CMK (cell line): ENCODE measurements around the gene HMGN4.
"Not testable (repeated sequence)": the region's sequence is repeated elsewhere in the genome, so short reads cannot be mapped to it uniquely, and the experiment has no call there.

ENCODE experiments used
- DNase-seq: peaks from one replicate; pipeline ENCODE4 v3.0.0-alpha.2; 2010; ENCODE audit warnings: low read depth

The HMGN4 gene

DNA sequence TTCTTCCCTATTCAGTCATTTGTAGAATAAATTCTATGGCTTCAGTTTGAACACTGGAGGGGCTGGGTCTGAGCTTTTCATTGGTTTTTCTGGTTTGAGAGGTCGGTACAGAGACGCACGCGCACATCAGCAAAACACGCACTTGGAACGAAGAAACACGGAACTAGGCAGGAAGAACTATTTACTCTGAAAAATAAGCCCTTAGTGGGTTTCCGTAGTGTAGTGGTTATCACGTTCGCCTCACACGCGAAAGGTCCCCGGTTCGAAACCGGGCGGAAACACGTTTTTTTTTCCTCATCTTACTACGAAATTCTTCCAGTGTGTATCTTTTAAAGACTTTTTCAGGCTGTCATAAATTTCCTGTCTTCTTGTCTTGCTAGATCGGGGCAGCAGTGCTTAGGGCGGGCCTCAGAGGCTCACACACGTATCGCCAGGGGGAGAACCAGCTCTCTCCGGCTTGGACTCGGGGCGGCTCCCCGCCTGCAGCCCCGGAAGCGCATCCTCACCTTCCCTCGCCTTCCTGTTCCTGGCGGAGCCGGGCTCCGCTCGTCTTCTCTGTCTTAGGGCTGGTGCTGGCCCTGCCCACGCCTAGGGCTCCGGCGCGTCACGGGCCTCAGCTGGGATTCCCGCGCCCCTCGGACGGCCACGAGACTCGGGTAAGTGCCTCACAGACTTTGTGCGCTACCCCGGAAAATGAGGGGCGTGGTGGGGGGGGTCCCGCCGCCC, at the start of gene HMGN4:
Gene HMGN4, plus strand, starts transcription at position 521 of the 726 bp plus-strand sequence. CDS start 6,841 bp downstream, outside the sequence.
- DNase-seq, result peak; percentile 79

DNA sequence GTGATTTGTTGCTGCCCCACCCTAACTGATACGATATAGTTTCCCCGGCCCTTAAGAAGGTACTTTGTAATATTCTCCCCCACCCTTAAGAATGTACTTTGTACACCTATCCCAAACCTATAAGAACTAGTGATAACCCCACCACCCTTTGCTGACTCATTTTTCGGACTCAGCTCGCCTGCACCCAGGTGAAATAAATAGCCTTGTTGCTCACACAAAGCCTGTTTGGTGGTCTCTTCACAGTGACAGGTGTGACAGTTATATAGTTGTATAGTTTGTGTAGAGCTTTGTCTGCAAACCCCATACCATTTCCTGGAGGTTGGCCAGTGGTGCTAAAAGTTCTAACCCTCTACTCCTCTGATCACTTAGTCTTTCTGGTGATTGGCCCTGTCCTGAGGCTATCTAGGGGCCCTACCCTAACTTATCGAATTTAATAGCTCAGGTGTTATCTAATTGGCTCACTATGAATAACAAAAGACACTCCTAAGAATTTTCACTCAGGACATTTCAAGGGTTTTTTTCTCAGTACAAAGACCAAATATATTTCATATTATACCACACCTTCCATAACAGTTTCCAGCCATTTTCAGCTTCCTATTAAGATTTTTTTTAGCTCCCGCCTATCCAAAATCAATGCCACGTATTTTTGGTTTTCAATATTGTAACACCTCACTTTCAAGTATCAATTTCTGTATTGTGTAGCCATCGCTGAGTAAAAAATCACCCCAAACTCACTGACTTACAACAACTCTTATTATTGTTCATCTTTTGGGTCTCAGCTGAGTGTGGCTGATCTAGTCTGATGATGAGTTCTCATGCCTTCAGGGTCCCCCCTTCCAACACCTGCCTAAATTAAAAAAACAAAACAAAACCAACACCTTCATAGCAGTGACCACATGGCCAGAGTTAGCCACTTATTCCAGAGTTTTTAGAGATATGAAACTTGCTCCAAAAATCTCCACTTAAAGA, 47.9 kb upstream of the HMGN4 start:
- DNase-seq, result no peak

GRCh38 chr6:26491604-26492003, 46.6 kb upstream of the HMGN4 start:
- no peak for DNase-seq

- DNase-seq, result no peak
Observed at GRCh38 chr6:26493258-26493657, 44.9 kb upstream of the HMGN4 start.

DNA sequence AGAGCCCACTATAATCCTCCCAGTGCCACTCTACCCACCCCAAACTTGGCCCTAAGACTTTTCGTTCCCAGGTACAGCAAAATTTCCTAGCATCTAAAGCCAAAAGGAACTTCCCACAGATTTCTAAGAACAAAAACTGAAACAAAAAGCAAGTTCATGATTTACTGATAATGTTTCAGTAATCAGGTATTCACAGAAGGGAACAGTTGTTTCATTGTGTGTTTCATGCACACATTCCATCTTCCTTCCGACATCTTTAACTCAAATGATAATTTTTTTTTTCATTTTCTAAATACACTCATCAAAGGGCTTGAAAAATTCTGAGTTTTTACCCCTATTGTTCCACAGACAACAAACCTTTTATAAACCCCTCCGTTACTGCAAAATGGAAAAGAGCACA, 44.0 kb upstream of the HMGN4 start:
- DNase-seq, result no peak

- DNase-seq, result no peak
Observed at GRCh38 chr6:26495281-26495680, 42.9 kb upstream of the HMGN4 start.

DNA sequence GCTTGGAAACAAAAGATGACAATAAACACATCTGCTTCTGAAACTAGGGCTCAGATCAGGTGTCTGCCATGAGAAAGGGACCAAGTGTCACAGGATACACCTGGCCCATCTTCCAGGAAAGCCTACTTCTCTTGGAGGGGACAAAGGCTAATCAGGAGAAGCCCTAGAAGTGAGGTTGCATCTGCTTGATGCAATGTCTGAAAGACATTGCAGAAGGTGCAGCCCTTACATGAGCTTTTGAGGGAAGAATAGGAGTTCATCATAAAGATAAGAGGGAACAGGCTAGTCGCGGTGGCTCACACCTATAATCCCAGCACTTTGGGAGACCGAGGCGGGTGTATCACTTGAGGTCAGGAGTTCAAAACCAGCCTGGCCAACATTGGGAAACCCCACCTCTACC, 40.6 kb upstream of the HMGN4 start:
- DNase-seq, result no peak

DNA sequence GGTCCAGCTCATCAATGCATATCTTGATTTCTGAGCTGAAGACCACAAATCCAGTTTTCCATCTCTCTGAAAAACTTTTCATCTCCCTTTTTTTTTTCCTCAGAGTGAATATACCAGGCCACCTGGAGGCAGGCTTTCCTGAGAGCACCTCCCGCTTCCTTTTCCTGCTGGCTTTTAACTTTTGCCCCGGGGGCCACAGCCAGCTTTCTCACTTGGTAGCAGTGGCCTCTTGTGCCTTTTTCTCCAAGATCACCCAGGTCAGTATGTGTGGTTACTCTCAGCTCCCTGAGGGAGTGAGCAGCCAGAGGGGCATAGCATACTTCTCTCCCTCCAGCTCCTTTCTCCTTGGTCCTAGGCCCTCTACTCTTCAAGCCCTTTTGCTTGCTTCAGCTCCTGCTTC, 38.1 kb upstream of the HMGN4 start, which contains the start of gene BTN1A1:
Gene BTN1A1, plus strand, starts transcription at position 202 of the 400 bp plus-strand sequence. CDS start 984 bp downstream, outside the sequence.
- no peak for DNase-seq

DNA sequence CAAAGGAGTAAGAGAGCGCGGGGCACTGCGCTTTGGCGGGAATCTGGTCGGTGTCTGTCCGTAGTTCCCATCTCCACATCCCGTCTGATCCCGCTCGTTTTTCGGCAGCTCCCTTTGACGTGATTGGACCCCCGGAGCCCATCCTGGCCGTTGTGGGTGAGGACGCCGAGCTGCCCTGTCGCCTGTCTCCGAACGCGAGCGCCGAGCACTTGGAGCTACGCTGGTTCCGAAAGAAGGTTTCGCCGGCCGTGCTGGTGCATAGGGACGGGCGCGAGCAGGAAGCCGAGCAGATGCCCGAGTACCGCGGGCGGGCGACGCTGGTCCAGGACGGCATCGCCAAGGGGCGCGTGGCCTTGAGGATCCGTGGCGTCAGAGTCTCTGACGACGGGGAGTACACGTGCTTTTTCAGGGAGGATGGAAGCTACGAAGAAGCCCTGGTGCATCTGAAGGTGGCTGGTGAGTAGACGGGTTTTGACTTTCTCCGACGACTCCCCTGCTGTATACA, 36.6 kb upstream of the HMGN4 start:
- no peak for DNase-seq

DNA sequence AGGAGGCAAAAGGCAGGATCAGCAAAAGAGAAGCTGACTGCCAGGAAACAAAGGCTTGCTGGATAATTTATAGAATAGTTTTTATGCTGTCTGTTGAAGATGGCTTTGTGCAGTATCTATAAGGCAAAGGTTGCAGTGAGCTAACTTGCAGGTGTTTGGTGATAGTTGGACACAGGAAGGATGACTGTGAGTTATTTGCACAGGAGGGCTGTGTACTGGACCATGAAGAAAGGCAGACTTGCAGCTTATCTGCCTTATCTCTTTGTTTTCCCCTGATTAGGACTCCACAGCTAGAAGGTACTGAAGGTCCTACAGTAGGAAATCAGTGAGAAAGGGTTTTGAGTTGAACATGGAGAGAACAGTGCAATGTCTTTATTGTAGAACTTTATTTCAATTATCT, 36.0 kb upstream of the HMGN4 start:
- DNase-seq, result no peak

DNA sequence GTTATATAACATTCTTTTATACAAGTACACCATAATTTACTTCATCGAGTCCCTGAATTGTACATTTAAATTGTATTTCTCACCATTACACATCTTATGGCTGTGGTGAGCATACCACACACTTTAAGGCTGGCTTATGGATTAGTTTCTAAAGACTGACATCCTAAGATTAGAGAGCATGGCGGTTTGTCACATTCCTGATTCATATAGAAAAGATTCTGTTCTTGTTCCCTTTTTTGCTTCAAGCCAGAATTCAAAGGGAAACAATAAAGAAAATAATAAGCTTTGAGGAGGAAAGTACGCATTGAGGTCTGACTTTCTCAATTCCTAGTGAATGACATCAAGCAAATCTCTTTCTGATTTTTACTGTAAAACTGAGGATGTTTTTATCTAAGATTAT, 35.5 kb upstream of the HMGN4 start:
- no peak for DNase-seq

DNA sequence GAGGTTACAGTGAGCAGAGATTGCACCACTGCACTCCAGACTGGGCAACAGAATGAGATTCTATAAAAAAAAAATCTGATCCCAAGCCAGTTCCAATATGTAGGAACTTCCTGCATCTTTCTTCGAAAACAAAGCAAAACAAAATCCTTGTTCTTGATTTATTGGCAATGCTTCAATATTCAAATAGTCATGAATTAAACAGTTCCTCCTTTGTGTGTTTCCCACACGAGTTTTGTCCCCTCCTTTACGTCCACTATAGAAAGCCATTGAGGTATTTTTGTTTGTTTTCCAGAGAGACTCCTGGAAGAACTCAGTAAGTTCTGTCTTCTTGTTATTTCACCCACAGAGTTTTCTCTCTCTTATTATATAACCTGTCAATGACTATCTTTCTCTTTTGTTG, 30.5 kb upstream of the HMGN4 start:
- DNase-seq, result no peak

GRCh38 chr6:26511033-26511432, 27.1 kb upstream of the HMGN4 start:
- not testable (repeated sequence) for DNase-seq

DNA sequence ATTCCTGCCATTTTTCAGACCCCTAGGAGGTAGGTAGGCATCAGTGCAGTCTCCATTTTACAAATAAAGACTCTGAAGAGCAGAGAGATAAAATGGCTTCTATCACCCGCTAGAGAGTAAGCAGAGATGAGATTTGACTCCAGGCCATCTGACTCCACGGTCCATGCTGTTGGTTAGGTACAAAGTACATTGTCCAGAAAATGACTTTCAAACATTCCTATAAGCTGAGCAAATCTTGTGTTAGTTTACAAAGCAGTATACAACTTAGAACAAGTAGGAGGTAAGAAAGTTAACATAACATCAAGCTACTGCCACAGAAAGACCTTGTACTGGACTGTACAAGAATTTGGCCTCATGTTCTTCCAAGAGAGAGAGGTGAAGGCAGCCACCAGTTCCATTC, 23.2 kb upstream of the HMGN4 start:
- no peak for DNase-seq

- no peak for DNase-seq
Observed at GRCh38 chr6:26516481-26517427, 21.4 kb upstream of the HMGN4 start.

GRCh38 chr6:26519359-26519758, 18.8 kb upstream of the HMGN4 start:
- DNase-seq, result no peak

GRCh38 chr6:26520237-26520849, 17.8 kb upstream of the HMGN4 start:
- no peak for DNase-seq

- DNase-seq, result peak; percentile 71
Observed at GRCh38 chr6:26520850-26521599, 17.1 kb upstream of the HMGN4 start.

DNA sequence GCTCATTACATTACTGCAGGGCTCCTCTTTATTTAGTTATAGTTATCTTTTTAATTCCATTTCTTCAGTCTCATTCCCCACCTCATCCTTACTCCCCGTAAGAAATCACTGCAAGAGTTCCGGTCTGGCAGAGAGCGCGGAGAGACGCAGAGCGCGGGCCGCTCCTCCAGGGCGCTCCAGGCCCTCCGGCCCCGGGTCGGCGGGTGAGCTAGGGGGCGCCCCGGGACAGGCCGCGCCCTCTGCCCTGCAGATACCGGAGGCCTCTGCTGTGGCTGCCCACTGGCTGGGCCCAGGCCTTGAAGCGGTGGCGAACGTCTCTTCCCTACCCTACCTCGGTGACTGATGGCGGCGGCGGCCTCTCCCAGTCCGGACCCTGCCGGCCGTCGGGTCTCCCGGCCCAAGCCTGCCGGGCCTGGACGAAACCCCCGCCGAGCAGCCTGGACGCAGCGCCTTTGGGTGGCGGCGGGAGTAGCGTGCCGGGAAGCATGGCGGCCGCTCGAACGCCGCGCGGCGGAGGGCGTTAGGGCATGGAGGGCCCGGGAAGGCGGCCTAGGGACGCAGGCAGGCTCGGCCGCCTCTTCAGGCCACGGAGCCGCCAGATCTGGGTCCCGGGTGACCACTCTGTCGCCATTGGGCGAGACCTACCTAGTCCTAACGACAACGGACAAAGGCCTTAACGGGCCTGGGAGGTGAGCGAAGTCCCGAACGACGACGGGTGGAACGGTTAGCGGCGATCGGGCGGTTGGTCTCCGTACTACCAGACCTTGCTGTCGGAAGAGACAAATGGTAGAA, 16.4 kb upstream of the HMGN4 start:
- peak; percentile 74 for DNase-seq
